ENCODE data around the gene SSR4.

DNA sequence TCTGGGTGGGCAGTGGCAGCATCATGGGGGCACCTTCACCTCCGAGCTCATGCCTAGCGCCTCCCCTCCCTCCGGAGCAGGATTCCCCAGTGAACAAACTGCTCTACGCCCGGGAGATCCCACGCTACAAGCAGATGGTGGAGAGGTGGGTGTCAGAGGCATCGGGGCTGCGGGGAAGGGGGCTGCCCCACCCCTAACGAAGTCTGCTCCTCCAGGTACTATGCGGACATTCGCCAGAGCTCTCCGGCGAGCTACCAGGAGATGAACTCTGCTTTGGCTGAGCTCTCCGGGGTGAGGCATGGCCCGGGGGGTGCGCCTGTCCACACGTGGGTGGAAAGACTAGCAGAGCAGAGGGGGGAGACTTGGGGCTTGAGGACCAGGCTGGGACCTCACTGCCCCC, 16.3 kb upstream of the SSR4 start:
- TF ChIP-seq, protein P1, sequence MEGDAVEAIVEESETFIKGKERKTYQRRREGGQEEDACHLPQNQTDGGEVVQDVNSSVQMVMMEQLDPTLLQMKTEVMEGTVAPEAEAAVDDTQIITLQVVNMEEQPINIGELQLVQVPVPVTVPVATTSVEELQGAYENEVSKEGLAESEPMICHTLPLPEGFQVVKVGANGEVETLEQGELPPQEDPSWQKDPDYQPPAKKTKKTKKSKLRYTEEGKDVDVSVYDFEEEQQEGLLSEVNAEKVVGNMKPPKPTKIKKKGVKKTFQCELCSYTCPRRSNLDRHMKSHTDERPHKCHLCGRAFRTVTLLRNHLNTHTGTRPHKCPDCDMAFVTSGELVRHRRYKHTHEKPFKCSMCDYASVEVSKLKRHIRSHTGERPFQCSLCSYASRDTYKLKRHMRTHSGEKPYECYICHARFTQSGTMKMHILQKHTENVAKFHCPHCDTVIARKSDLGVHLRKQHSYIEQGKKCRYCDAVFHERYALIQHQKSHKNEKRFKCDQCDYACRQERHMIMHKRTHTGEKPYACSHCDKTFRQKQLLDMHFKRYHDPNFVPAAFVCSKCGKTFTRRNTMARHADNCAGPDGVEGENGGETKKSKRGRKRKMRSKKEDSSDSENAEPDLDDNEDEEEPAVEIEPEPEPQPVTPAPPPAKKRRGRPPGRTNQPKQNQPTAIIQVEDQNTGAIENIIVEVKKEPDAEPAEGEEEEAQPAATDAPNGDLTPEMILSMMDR (IDR thresholded peaks at IDR 0.05): no peak
- TF ChIP-seq, protein P2, sequence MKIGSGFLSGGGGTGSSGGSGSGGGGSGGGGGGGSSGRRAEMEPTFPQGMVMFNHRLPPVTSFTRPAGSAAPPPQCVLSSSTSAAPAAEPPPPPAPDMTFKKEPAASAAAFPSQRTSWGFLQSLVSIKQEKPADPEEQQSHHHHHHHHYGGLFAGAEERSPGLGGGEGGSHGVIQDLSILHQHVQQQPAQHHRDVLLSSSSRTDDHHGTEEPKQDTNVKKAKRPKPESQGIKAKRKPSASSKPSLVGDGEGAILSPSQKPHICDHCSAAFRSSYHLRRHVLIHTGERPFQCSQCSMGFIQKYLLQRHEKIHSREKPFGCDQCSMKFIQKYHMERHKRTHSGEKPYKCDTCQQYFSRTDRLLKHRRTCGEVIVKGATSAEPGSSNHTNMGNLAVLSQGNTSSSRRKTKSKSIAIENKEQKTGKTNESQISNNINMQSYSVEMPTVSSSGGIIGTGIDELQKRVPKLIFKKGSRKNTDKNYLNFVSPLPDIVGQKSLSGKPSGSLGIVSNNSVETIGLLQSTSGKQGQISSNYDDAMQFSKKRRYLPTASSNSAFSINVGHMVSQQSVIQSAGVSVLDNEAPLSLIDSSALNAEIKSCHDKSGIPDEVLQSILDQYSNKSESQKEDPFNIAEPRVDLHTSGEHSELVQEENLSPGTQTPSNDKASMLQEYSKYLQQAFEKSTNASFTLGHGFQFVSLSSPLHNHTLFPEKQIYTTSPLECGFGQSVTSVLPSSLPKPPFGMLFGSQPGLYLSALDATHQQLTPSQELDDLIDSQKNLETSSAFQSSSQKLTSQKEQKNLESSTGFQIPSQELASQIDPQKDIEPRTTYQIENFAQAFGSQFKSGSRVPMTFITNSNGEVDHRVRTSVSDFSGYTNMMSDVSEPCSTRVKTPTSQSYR (CRISPR knock-in tag; IDR thresholded peaks at IDR 0.05): no peak
- TF ChIP-seq ZNF121 (CRISPR knock-in tag; IDR thresholded peaks at IDR 0.05) (no peak), FOXK1 (CRISPR knock-in tag; IDR thresholded peaks at IDR 0.05) (no peak), FOXJ3 (CRISPR knock-in tag; IDR thresholded peaks at IDR 0.05; ENCODE audit: borderline replicate concordance) (no peak), ESRRA (CRISPR knock-in tag; IDR thresholded peaks at IDR 0.05; ENCODE audit: borderline replicate concordance) (no peak), JUN (CRISPR knock-in tag; IDR thresholded peaks at IDR 0.05) (no peak), ETV6 (CRISPR knock-in tag; IDR thresholded peaks at IDR 0.05) (no peak), ZNF423 (CRISPR knock-in tag; IDR thresholded peaks at IDR 0.05) (no peak), JAZF1 (CRISPR knock-in tag; IDR thresholded peaks at IDR 0.05) (no peak), CBFB (CRISPR knock-in tag; IDR thresholded peaks at IDR 0.05; ENCODE audit: low read depth) (no peak)
- TF ChIP-seq, protein P3, sequence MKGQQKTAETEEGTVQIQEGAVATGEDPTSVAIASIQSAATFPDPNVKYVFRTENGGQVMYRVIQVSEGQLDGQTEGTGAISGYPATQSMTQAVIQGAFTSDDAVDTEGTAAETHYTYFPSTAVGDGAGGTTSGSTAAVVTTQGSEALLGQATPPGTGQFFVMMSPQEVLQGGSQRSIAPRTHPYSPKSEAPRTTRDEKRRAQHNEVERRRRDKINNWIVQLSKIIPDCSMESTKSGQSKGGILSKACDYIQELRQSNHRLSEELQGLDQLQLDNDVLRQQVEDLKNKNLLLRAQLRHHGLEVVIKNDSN (CRISPR knock-in tag; IDR thresholded peaks at IDR 0.05): no peak
- TF ChIP-seq, protein P4, sequence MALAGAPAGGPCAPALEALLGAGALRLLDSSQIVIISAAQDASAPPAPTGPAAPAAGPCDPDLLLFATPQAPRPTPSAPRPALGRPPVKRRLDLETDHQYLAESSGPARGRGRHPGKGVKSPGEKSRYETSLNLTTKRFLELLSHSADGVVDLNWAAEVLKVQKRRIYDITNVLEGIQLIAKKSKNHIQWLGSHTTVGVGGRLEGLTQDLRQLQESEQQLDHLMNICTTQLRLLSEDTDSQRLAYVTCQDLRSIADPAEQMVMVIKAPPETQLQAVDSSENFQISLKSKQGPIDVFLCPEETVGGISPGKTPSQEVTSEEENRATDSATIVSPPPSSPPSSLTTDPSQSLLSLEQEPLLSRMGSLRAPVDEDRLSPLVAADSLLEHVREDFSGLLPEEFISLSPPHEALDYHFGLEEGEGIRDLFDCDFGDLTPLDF (CRISPR knock-in tag; IDR thresholded peaks at IDR 0.05): no peak

Data from WTC11 (cell line).